ENCODE results near the gene SV2C. TPM values are rescaled to one million over a fixed set of nuclear protein-coding genes. Genes with fewer than 3 reads are reported as not detected.
"Not testable (repeated sequence)": the region's sequence is repeated elsewhere in the genome, so short reads cannot be mapped to it uniquely, and the experiment has no call there.

SV2C gene
- total RNA-seq, 1 donor from 2014 or later: 0.48 TPM

DNA sequence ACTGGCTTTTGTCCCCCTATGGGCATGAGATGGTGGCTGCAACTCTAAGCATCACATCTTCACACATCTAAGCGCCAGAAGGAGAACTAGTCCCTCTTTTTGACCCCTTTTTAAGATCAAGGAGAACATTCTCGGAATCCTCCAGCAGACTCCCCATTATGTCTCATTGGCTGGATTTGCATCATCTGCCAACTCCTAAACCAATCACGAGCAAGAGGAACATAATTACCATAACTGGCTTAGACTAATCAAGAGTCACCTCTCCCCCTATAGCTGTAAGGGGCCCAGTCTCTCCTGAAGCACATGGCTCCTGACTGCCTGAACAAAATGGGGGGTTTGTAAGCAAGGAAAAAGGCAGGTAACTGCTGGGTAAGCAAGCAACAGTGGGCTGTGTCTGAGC is 251.4 kb downstream of the SV2C start:
- H3K9me3 Mint-ChIP-seq (ENCODE audit: low read depth): peaks cover 7% of the 10 kb centered on the region
- H3K4me1 Mint-ChIP-seq (ENCODE audit: low read depth): peaks cover 19% of the 10 kb centered on the region
- DNase-seq (ENCODE audit: low spot score, unreplicated experiment): no peak
- no peak overlapping the region for H3K27ac Mint-ChIP-seq
- TF ChIP-seq, protein P1, sequence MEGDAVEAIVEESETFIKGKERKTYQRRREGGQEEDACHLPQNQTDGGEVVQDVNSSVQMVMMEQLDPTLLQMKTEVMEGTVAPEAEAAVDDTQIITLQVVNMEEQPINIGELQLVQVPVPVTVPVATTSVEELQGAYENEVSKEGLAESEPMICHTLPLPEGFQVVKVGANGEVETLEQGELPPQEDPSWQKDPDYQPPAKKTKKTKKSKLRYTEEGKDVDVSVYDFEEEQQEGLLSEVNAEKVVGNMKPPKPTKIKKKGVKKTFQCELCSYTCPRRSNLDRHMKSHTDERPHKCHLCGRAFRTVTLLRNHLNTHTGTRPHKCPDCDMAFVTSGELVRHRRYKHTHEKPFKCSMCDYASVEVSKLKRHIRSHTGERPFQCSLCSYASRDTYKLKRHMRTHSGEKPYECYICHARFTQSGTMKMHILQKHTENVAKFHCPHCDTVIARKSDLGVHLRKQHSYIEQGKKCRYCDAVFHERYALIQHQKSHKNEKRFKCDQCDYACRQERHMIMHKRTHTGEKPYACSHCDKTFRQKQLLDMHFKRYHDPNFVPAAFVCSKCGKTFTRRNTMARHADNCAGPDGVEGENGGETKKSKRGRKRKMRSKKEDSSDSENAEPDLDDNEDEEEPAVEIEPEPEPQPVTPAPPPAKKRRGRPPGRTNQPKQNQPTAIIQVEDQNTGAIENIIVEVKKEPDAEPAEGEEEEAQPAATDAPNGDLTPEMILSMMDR (IDR thresholded peaks at IDR 0.05; ENCODE audit: unreplicated experiment): no peak
- no peak overlapping the region for H3K4me3 Mint-ChIP-seq (ENCODE audit: low read depth)
- peaks cover 3% of the 10 kb centered on the region for H3K36me3 Mint-ChIP-seq (ENCODE audit: insufficient read depth)
- no peaks in the 10 kb centered on the region for H3K27me3 Mint-ChIP-seq

- H3K4me1 Mint-ChIP-seq (ENCODE audit: low read depth): peaks cover 17% of the 10 kb centered on the region
- not testable (repeated sequence) for H3K4me3 Mint-ChIP-seq (ENCODE audit: low read depth); H3K27ac Mint-ChIP-seq; H3K9me3 Mint-ChIP-seq (ENCODE audit: low read depth); H3K36me3 Mint-ChIP-seq (ENCODE audit: insufficient read depth); DNase-seq (ENCODE audit: low spot score, unreplicated experiment); H3K27me3 Mint-ChIP-seq
Observed at GRCh38 chr5:76335451-76335850, 252.3 kb downstream of the SV2C start.

DNA sequence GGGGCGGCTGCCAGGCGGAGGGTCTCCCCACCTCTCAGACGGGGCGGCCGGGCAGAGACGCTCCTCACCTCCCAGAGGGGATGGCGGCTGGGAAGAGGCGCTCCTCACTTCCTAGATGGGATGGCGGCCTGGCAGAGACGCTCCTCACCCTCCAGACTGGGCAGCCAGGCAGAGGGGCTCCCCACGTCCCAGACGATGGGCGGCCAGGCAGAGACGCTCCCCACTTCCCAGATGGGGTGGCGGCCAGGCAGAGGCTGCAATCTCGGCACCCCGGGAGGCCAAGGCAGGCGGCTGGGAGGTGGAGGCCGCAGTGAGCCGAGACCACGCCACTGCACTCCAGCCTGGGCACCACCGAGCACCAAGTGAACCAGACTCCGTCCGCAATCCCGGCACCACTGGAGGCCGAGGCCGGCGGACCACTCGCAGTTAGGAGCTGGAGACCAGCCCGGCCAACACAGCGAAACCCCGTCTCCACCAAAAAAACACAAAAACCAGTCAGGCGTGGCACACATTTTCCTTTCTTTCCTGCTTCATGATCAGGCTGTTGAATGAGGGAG is 253.1 kb downstream of the SV2C start:
- not testable (repeated sequence) for H3K27me3 Mint-ChIP-seq; H3K36me3 Mint-ChIP-seq (ENCODE audit: insufficient read depth); H3K9me3 Mint-ChIP-seq (ENCODE audit: low read depth); H3K27ac Mint-ChIP-seq; H3K4me3 Mint-ChIP-seq (ENCODE audit: low read depth); DNase-seq (ENCODE audit: low spot score, unreplicated experiment)
- H3K4me1 Mint-ChIP-seq (ENCODE audit: low read depth): peaks cover 15% of the 10 kb centered on the region

GRCh38 chr5:76337953-76338451 is 254.8 kb downstream of the SV2C start:
- Mint-ChIP-seq H3K4me3 (ENCODE audit: low read depth) (no peak overlapping the region), H3K27me3 (no peaks in the 10 kb centered on the region), H3K36me3 (ENCODE audit: insufficient read depth) (peaks cover 3% of the 10 kb centered on the region), H3K27ac (no peak overlapping the region), H3K4me1 (ENCODE audit: low read depth) (peaks cover 8% of the 10 kb centered on the region), H3K9me3 (ENCODE audit: low read depth) (peaks cover 7% of the 10 kb centered on the region)
- TF ChIP-seq, protein P1 (IDR thresholded peaks at IDR 0.05; ENCODE audit: unreplicated experiment): peak; percentile 57
- peak; percentile 26 for DNase-seq (ENCODE audit: low spot score, unreplicated experiment)

GRCh38 chr5:76339919-76340318 is 256.7 kb downstream of the SV2C start:
- Mint-ChIP-seq H3K27ac (no peak overlapping the region), H3K4me1 (ENCODE audit: low read depth) (peaks cover 8% of the 10 kb centered on the region), H3K4me3 (ENCODE audit: low read depth) (no peak overlapping the region), H3K9me3 (ENCODE audit: low read depth) (peaks cover 8% of the 10 kb centered on the region), H3K36me3 (ENCODE audit: insufficient read depth) (peaks cover 3% of the 10 kb centered on the region), H3K27me3 (no peaks in the 10 kb centered on the region)
- DNase-seq (ENCODE audit: low spot score, unreplicated experiment): no peak
- TF ChIP-seq, protein P1 (IDR thresholded peaks at IDR 0.05; ENCODE audit: unreplicated experiment): no peak

DNA sequence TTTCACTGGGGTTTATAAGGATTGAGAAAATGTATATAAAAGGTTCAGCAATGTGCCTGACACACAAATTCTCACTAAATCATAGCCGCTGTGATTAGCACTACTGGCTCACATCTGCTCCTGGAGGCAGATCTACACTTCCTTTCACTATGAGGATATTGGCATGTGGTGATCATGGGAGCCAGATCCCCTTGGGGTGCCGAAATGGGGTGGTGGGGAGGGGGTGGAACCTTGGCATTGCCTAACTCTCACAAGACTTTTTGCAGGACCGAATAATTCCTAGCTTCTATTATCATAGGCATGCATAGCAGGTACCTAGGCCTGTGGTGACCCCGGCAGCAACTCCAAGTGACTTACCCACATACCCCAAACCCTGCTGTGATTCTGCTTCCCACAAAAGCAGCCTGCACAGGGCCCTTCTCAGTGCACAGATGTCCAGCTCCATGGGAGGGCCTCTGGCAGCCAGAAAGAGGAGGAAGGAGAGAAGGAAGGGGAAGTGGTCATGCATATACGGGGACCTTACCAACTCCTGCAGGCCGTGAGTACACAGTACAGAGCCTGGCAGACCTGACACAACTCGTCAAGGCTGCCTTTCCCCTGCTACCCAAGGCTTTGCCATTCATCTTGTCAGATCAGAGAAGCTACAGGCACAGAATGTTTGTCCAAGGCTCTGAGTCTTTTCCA is 258.6 kb downstream of the SV2C start:
- no peak overlapping the region for H3K27ac Mint-ChIP-seq
- H3K4me3 Mint-ChIP-seq (ENCODE audit: low read depth): no peak overlapping the region
- DNase-seq (ENCODE audit: low spot score, unreplicated experiment): no peak
- no peaks in the 10 kb centered on the region for H3K27me3 Mint-ChIP-seq
- H3K4me1 Mint-ChIP-seq (ENCODE audit: low read depth): peaks cover 5% of the 10 kb centered on the region
- H3K36me3 Mint-ChIP-seq (ENCODE audit: insufficient read depth): no peaks in the 10 kb centered on the region
- H3K9me3 Mint-ChIP-seq (ENCODE audit: low read depth): peaks cover 4% of the 10 kb centered on the region
- TF ChIP-seq, protein P1 (IDR thresholded peaks at IDR 0.05; ENCODE audit: unreplicated experiment): no peak

Measured in progenitor cell of endocrine pancreas (in vitro differentiated cells).